ENCODE measurements around the gene ANTXR1. TPM values are rescaled to one million over a fixed set of nuclear protein-coding genes. Genes with fewer than 3 reads are reported as not detected.

Gene ANTXR1
- total RNA-seq, 1 donor from 2014 or later: 35.5 TPM

GRCh38 chr2:69216535-69217332 lies 203.8 kb downstream of the ANTXR1 start:
- Histone ChIP-seq H3K4me3 (ENCODE audit: low read depth, low read length) (no peak overlapping the region), H3K36me3 (ENCODE audit: control insufficient read depth, insufficient read depth, low read length) (no peaks in the 10 kb centered on the region), H3K27me3 (ENCODE audit: control insufficient read depth, insufficient read depth, low read length) (no peaks in the 10 kb centered on the region)
- TF ChIP-seq CTCF (IDR thresholded peaks at IDR 0.05; ENCODE audit: insufficient read depth, low read length, poor library complexity, severe bottlenecking): no peak
- no peak for DNase-seq (ENCODE audit: low read depth)

GRCh38 chr2:69217333-69218080 lies 204.5 kb downstream of the ANTXR1 start:
- no peak for TF ChIP-seq CTCF (IDR thresholded peaks at IDR 0.05; ENCODE audit: insufficient read depth, low read length, poor library complexity, severe bottlenecking)

GRCh38 chr2:69221512-69221911 lies 208.5 kb downstream of the ANTXR1 start:
- Histone ChIP-seq H3K36me3 (ENCODE audit: control insufficient read depth, insufficient read depth, low read length) (no peaks in the 10 kb centered on the region), H3K27me3 (ENCODE audit: control insufficient read depth, insufficient read depth, low read length) (no peaks in the 10 kb centered on the region), H3K4me3 (ENCODE audit: low read depth, low read length) (no peak overlapping the region)
- TF ChIP-seq CTCF (IDR thresholded peaks at IDR 0.05; ENCODE audit: insufficient read depth, low read length, poor library complexity, severe bottlenecking): no peak
- DNase-seq (ENCODE audit: low read depth): no peak

More at GRCh38 chr2:69217333-69218080, 204.5 kb downstream of the ANTXR1 start:
- Histone ChIP-seq H3K36me3 (ENCODE audit: control insufficient read depth, insufficient read depth, low read length) (no peaks in the 10 kb centered on the region), H3K27me3 (ENCODE audit: control insufficient read depth, insufficient read depth, low read length) (no peaks in the 10 kb centered on the region), H3K4me3 (ENCODE audit: low read depth, low read length) (no peak overlapping the region)
- DNase-seq (ENCODE audit: low read depth): no peak

GRCh38 chr2:69221960-69222751 lies 209.2 kb downstream of the ANTXR1 start:
- no peak overlapping the region for H3K4me3 ChIP-seq (ENCODE audit: low read depth, low read length)
- no peaks in the 10 kb centered on the region for H3K27me3 ChIP-seq (ENCODE audit: control insufficient read depth, insufficient read depth, low read length)
- DNase-seq (ENCODE audit: low read depth): peak; percentile 16
- no peaks in the 10 kb centered on the region for H3K36me3 ChIP-seq (ENCODE audit: control insufficient read depth, insufficient read depth, low read length)
- TF ChIP-seq CTCF (IDR thresholded peaks at IDR 0.05; ENCODE audit: insufficient read depth, low read length, poor library complexity, severe bottlenecking): no peak

- Histone ChIP-seq H3K4me3 (ENCODE audit: low read depth, low read length) (no peak overlapping the region), H3K27me3 (ENCODE audit: control insufficient read depth, insufficient read depth, low read length) (no peaks in the 10 kb centered on the region), H3K36me3 (ENCODE audit: control insufficient read depth, insufficient read depth, low read length) (no peaks in the 10 kb centered on the region)
- no peak for TF ChIP-seq CTCF (IDR thresholded peaks at IDR 0.05; ENCODE audit: insufficient read depth, low read length, poor library complexity, severe bottlenecking)
- no peak for DNase-seq (ENCODE audit: low read depth)
Measured at GRCh38 chr2:69222953-69223658, 210.1 kb downstream of the ANTXR1 start.

All from kidney epithelial cell (primary cell).